Lower leg skin (tissue), 3 donors: ENCODE data around the gene LRRN3.

Experiments used
- POLR2A ChIP-seq, 2 donors: fragments of 450-650 bp; IDR thresholded peaks; one replicate each; pipeline ENCODE4 v1.6.1; 2016 to 2017; ENCODE audit warnings: antibody characterized with exemption in 2 of 2, mild to moderate bottlenecking in 1 of 2, moderate library complexity in 1 of 2
- TF ChIP-seq, protein P1 (sequence below), 3 donors: fragments of 450-650 bp; IDR thresholded peaks; one replicate each; pipeline ENCODE4 v1.5.1; 2016; ENCODE audit warnings: antibody characterized with exemption in 3 of 3, mild to moderate bottlenecking in 3 of 3, moderate library complexity in 2 of 3

DNA sequence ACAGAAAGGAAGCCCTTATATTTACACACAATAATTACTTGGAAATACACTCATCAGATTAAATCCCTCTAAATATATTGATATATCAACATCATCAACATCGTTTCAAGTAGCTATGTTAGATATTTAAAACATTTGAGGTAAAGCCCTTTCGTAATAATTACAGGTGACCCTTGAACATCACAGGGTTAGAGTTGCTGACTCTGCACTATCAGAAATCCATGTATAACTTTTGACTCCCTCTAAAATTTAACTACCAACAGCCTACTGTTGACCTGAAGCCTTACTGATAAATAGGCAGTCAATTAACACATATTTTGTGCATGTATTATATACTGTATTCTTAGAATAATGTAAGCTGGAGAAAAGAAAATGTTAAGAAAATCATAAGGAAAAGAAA lies 34.6 kb upstream of the LRRN3 start:
- no peak for TF ChIP-seq POLR2A (IDR thresholded peaks at IDR 0.05)
- TF ChIP-seq, protein P1, sequence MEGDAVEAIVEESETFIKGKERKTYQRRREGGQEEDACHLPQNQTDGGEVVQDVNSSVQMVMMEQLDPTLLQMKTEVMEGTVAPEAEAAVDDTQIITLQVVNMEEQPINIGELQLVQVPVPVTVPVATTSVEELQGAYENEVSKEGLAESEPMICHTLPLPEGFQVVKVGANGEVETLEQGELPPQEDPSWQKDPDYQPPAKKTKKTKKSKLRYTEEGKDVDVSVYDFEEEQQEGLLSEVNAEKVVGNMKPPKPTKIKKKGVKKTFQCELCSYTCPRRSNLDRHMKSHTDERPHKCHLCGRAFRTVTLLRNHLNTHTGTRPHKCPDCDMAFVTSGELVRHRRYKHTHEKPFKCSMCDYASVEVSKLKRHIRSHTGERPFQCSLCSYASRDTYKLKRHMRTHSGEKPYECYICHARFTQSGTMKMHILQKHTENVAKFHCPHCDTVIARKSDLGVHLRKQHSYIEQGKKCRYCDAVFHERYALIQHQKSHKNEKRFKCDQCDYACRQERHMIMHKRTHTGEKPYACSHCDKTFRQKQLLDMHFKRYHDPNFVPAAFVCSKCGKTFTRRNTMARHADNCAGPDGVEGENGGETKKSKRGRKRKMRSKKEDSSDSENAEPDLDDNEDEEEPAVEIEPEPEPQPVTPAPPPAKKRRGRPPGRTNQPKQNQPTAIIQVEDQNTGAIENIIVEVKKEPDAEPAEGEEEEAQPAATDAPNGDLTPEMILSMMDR (IDR thresholded peaks at IDR 0.05) = no peak
